OCI-LY7 (cell line): ENCODE data around the gene WDR17. TPM values are rescaled to one million over a fixed set of nuclear protein-coding genes. Genes with fewer than 3 reads are reported as not detected.
A peak's percentile ranks its signal among the peaks of the same experiment; 100 is the strongest.

ENCODE experiments used
- BruUV-seq: library from RNA; stranded (reverse); fragments of 400-500 nt; replicated peaks from 2 replicates; lab custom pipeline; 2021; lab: Mats Ljungman, UMichigan
- CTCF ChIA-PET: fragments of 300-600 bp; sonication (Branson Sonifier 250); formaldehyde crosslinking; loops from one replicate; lab custom pipeline; 2022; ENCODE audit warnings: antibody characterized with exemption; ENCODE audit not compliant: unreplicated experiment; lab: Charles Lee
- POLR2A ChIA-PET: fragments of 300-600 bp; sonication (Branson Sonifier 250); formaldehyde crosslinking; loops from one replicate; lab custom pipeline; 2022; ENCODE audit warnings: antibody characterized with exemption; lab: Charles Lee
- DNase-seq: peaks from one replicate; pipeline ENCODE4 v3.0.0-alpha.2; 2015; ENCODE audit warnings: low spot score
- H2AFZ ChIP-seq: fragments of 200-600 bp; sonication (generic), shearing (Covaris generic); 2 replicates; pipeline ENCODE4 v1.6.1; 2014; ENCODE audit warnings: mild to moderate bottlenecking, antibody characterized with exemption, low read length, moderate library complexity
- H3K27ac ChIP-seq: fragments of 200-600 bp; sonication (generic); 2 replicates; pipeline ENCODE4 v1.5.1; 2014; ENCODE audit warnings: mixed run types, low read depth, mild to moderate bottlenecking, moderate library complexity, low read length, inconsistent platforms; ENCODE audit not compliant: poor library complexity, severe bottlenecking
- H3K36me3 ChIP-seq: fragments of 200-600 bp; sonication (generic); 2 replicates; pipeline ENCODE4 v1.6.1; 2014; ENCODE audit warnings: mild to moderate bottlenecking, antibody characterized with exemption, low read length, moderate library complexity, mixed read lengths; ENCODE audit not compliant: insufficient read depth
- H3K4me1 ChIP-seq: fragments of 200-600 bp; sonication (generic); 2 replicates; pipeline ENCODE4 v1.5.1; 2014; ENCODE audit warnings: mild to moderate bottlenecking, low read length; ENCODE audit not compliant: insufficient read depth, poor library complexity, severe bottlenecking
- H3K4me2 ChIP-seq: fragments of 200-600 bp; sonication (generic); 2 replicates; pipeline ENCODE4 v1.6.1; 2014; ENCODE audit warnings: mild to moderate bottlenecking, low read length
- H3K4me3 ChIP-seq: fragments of 200-600 bp; sonication (generic); 2 replicates; pipeline ENCODE4 v1.5.1; 2014; ENCODE audit warnings: mild to moderate bottlenecking, low read depth, low read length; ENCODE audit not compliant: poor library complexity, severe bottlenecking
- H3K79me2 ChIP-seq: fragments of 200-600 bp; sonication (generic); 2 replicates; pipeline ENCODE4 v1.6.1; 2016; ENCODE audit warnings: low read depth, mild to moderate bottlenecking, low read length, moderate library complexity, mixed read lengths; ENCODE audit not compliant: insufficient read depth
- H3K9me2 ChIP-seq: fragments of 200-600 bp; sonication (generic); 2 replicates; pipeline ENCODE4 v1.6.1; 2016; ENCODE audit warnings: mild to moderate bottlenecking, low read length, mixed read lengths; ENCODE audit not compliant: insufficient read depth
- H3K9me3 ChIP-seq: fragments of 200-600 bp; sonication (generic); 2 replicates; pipeline ENCODE4 v1.6.1; 2014; ENCODE audit warnings: mild to moderate bottlenecking, mixed run types, low read length, mixed read lengths
- H4K20me1 ChIP-seq: fragments of 200-600 bp; sonication (generic); 2 replicates; pipeline ENCODE4 v1.6.1; 2014; ENCODE audit warnings: mild to moderate bottlenecking, antibody characterized with exemption, low read length, moderate library complexity, mixed read lengths; ENCODE audit not compliant: insufficient read depth
- CTCF ChIP-seq: fragments of 200-600 bp; sonication (generic); conservative IDR thresholded peaks from 2 replicates; pipeline ENCODE4 v1.5.1; 2014; ENCODE audit warnings: mild to moderate bottlenecking, antibody characterized with exemption, low read length, moderate library complexity, mixed read lengths
- EZH2phosphoT487 ChIP-seq: fragments of 200-600 bp; sonication (generic); IDR thresholded peaks from 2 replicates; pipeline ENCODE4 v1.6.1; 2018; ENCODE audit warnings: low read depth, borderline replicate concordance, mild to moderate bottlenecking, mixed run types, antibody characterized with exemption, low read length, moderate library complexity, mixed read lengths
- intact Hi-C: fragments of 100-400 bp; cut with micrococcal nuclease; formaldehyde crosslinking; loops from one replicate; pipeline ENCODE4 v1.10.0; 2022; ENCODE audit not compliant: unreplicated experiment
- total RNA-seq, 2 experiments: library from RNA; depleted of rRNA in 1 of 2; stranded (reverse); fragments of >200 nt in 1 of 2; shearing (Covaris generic) in 1 of 2; gene quantifications; 2 replicates each; pipeline ENCODE4 v1.2.3, GENCODE V29; 2014 to 2022

WDR17 gene
- total RNA-seq, 2 experiments from 2014 or later = 0.63 to 3.8 TPM

- H2AFZ ChIP-seq = no peak overlapping the region
- no TSS peak for BruUV-seq
- no peaks in the 10 kb centered on the region for H4K20me1 ChIP-seq
- no peaks in the 10 kb centered on the region for H3K9me3 ChIP-seq
- H3K4me1 ChIP-seq = peaks cover 3% of the 10 kb centered on the region
- no peak overlapping the region for H3K27ac ChIP-seq
- H3K79me2 ChIP-seq = no peaks in the 10 kb centered on the region
- intact Hi-C loops = loop anchor here (5.0 kb wide), 1 partner anchor 177 kb away; no protein-coding TSS in a partner anchor
- ChIA-PET CTCF (no interaction called here), POLR2A (interaction anchor here (1.3 to 1.7 kb wide), 3 partner anchors 8 to 48 kb away, joined by 3 to 4 read pairs (median 3); no protein-coding TSS in a partner anchor)
- no peak overlapping the region for H3K4me3 ChIP-seq
- H3K9me2 ChIP-seq = no peaks in the 10 kb centered on the region
- peak; percentile 75 for TF ChIP-seq CTCF
- TF ChIP-seq EZH2phosphoT487 = no peak
- H3K36me3 ChIP-seq = no peaks in the 10 kb centered on the region
- H3K4me2 ChIP-seq = no peak overlapping the region
- peak; percentile 25 for DNase-seq
Measured at GRCh38 chr4:176123710-176124407, 58.2 kb downstream of the WDR17 start.

GRCh38 chr4:176125063-176125462, 59.4 kb downstream of the WDR17 start:
- Histone ChIP-seq H3K9me2 (no peaks in the 10 kb centered on the region), H4K20me1 (no peaks in the 10 kb centered on the region), H3K4me1 (peaks cover 3% of the 10 kb centered on the region), H3K9me3 (no peaks in the 10 kb centered on the region), H3K79me2 (no peaks in the 10 kb centered on the region), H3K27ac (no peak overlapping the region), H3K4me2 (no peak overlapping the region), H3K36me3 (no peaks in the 10 kb centered on the region), H3K4me3 (no peak overlapping the region), H2AFZ (no peak overlapping the region)
- no peak for TF ChIP-seq EZH2phosphoT487
- TF ChIP-seq CTCF = no peak
- CTCF ChIA-PET = no interaction called here
- intact Hi-C loops = no loop called here
- POLR2A ChIA-PET = interaction anchor here (0.6 to 1.5 kb wide), 4 partner anchors 9 to 176 kb away, joined by 3 to 7 read pairs (median 4); no protein-coding TSS in a partner anchor
- BruUV-seq = no TSS peak
- DNase-seq = no peak

GRCh38 chr4:176134670-176135069, 69.0 kb downstream of the WDR17 start:
- Histone ChIP-seq H3K4me3 (no peak overlapping the region), H2AFZ (no peak overlapping the region), H3K9me2 (no peaks in the 10 kb centered on the region), H3K9me3 (no peaks in the 10 kb centered on the region), H3K4me1 (no peaks in the 10 kb centered on the region), H3K27ac (no peak overlapping the region), H3K79me2 (no peaks in the 10 kb centered on the region), H3K4me2 (no peak overlapping the region), H4K20me1 (no peaks in the 10 kb centered on the region), H3K36me3 (no peaks in the 10 kb centered on the region)
- ChIA-PET CTCF (no interaction called here), POLR2A (no interaction called here)
- intact Hi-C loops = no loop called here
- TF ChIP-seq EZH2phosphoT487 (no peak), CTCF (no peak)
- no peak for DNase-seq
- BruUV-seq = no TSS peak
